Skin of body (tissue), 3 donors: ENCODE results near the gene C12orf50. TPM values are rescaled to one million over a fixed set of nuclear protein-coding genes. Genes with fewer than 3 reads are reported as not detected.
"Not testable (repeated sequence)": the region's sequence is repeated elsewhere in the genome, so short reads cannot be mapped to it uniquely, and the experiment has no call there.

Experiments used
- DNase-seq: peaks from one replicate; lab custom pipeline; 2025; lab: John Stamatoyannopoulos, UW
- small RNA-seq: library from RNA; depleted of rRNA; stranded (forward); fragments of <200 nt; gene quantifications from one replicate; pipeline ENCODE3, GENCODE V24; 2014; ENCODE audit warnings: low replicate concordance
- total RNA-seq: library from RNA; depleted of rRNA; stranded (reverse); fragments of >200 nt; gene quantifications from one replicate; pipeline ENCODE4 v1.2.3, GENCODE V29; 2014

C12orf50 gene
- total RNA-seq, 1 donor from 2014 or later: not detected

GRCh38 chr12:87988534-87988933 is 40.7 kb downstream of the C12orf50 start:
- DNase-seq: no peak

DNA sequence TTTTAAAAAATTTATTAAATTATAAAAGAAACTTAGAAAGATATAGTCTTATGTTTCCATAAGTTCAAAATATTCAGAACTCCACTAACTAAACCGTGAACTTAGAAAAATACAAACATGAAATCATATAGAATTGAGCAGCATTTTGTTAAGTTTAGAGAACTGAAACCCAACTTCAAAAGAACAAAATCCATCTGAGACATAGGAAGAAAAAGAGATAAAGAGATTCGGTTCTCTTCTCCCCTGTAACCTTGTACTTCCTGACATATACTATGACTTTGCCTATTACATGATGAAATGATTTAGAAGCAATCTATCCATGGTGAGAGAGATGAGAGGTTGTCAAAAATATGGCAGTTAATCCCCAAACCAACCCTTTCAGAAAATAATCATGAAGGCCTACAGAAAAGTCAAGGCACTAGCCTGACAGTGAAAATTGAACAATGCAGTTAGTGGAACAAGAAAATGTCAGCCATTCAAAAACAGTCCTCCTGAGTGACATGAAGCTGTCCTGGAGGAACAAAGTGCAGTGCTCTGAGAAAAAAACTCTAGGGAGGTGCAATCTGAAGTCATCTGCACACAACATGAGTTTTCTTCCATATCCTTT is 44.0 kb downstream of the C12orf50 start:
- no peak for DNase-seq

GRCh38 chr12:87982208-87982607 is 47.0 kb downstream of the C12orf50 start:
- no peak for DNase-seq

DNA sequence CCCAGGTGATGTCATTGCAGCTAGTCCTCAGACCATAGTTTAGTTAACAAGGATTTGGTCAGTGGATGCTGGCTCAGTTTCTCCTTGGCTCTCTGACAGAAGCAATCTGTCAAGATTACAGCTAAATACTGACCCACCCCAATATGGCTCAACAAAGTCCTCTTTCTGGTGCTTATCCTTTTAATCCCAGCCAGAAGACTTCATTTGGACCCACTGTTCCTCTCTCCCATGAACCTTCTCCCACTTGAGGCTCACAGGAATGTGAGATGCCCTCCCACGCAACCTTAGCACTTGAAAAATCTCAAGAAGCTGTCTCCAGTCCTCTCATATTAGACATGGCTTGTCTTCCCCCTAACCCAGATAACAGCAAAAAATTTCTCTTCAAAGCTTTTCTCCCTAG is 47.7 kb downstream of the C12orf50 start:
- no peak for DNase-seq

GRCh38 chr12:87975879-87976278 is 53.3 kb downstream of the C12orf50 start:
- no peak for DNase-seq

DNA sequence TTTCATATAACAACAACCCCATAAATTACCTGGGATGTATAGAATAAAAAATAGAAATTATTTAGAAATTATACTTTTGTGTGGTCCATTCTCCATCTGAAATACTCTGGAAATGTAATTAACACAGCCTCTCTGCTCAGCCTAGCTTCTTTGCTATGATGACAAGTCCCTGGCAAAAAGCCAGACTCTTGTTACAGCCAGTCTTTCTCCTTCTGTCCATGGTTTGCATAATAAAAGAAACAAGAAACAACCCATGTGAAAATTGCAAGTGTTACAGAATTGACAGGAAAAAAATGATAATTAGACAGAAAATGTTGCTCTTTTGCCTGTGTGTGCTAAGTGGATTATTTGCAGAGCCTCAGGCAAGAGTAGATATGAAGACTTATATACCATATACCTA is 61.3 kb downstream of the C12orf50 start:
- no peak for DNase-seq

GRCh38 chr12:87960566-87960965 is 68.6 kb downstream of the C12orf50 start:
- no peak for DNase-seq

DNA sequence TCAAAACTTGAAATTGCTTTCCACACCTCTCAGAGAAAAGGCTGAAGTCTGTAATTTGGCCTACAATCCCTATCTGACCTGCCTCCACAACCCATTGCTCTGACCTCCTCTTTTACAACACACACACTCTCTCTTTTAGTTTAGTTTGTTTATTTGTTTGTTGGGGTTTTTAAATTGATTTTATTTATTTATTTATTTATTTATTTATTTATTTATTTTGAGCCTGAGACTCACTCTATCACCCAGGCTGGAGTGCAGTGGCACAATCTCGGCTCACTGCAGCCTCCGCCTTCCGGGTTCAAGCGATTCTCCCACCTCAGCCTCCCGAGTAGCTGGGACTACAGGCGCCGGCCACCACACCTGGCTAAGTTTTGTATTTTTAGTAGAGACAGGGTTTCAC is 75.2 kb downstream of the C12orf50 start:
- DNase-seq: not testable (repeated sequence)

DNA sequence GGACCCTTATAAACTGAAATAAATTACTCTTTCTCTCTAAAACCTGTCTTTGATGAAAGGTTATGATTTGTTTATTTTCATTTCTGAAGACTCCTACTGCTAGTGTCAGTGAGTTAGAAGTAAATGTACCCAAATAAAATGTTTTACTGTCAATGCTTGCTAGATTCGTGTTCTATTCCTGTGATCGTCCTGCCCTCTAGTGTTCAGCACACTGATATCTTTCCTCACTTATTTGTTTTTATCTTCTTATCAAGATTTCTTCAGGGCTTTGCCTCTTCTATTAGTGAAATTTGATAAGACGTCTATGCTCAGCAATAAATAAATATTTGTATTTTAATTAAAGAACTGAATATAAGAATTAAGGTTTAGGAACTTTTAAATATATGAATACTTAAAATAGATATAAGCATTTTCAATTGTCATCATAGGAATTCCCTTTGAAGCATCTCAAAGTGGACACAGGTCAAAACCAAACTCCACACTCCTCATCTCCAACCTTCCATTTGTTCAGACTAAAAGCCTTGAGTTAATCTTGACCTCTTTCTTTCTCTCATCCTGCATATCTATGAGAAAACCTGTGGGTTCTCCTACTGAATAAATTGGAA is 75.8 kb downstream of the C12orf50 start:
- peak; percentile 30 for DNase-seq

DNA sequence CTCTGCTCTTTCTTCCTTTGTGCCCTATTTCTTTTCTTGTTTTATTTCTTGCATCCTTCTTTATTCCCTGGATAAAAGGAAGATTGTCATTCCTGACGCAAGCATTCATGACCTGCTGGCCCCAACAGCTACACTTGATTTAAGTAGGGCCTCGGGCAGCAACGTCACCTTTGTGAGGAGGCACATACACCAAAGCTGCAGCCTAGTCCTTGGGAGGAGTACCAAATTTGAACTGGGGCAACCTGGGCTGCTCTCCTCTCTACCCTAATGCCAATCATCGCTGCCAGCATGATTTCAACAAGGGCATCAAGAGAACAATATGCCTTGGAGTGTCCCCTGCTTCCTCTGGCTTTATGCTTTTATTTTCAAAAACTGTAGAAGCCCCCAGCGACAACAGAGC is 76.4 kb downstream of the C12orf50 start:
- DNase-seq: no peak

GRCh38 chr12:87952223-87952622 is 77.0 kb downstream of the C12orf50 start:
- no peak for DNase-seq

DNA sequence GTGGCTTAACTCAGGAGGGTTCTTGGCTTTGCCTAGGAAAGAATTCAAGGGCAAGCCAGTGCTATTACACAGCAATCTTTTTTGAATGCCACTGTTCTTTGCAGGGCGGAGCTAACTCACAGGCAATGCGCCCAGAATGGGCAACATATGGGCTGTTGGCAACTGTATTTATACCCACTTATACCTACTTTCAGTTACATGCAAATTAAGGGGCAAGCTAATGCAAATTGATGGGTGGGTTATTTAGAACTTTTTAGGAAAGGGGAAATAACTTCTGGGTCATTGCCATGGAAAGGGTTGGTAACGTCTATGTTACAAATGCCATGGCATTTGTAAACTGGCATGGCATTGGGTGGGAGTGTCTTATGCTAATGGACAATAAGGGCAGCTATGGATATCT is 85.4 kb downstream of the C12orf50 start:
- no peak for DNase-seq

GRCh38 chr12:87943023-87943422 is 86.2 kb downstream of the C12orf50 start:
- DNase-seq: no peak

DNA sequence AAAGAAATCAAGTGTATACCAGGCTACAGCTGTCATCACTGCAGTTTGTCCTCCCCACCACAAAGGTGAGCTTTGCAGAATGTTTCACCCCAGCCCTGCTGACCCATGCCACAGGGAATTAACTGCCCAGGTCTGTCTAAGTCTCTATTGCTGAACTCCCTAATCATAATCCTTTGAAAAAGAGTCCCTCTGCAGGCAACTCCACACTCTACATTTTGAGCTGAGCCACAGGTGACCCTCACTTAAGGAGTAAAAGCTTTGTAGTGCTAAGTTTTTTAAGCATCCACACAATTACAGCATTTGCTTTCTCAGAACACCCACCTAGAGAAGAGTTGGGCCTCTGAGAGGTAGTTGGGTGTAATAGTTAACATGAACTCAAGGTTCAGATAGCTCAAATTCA is 90.0 kb downstream of the C12orf50 start:
- DNase-seq: no peak

DNA sequence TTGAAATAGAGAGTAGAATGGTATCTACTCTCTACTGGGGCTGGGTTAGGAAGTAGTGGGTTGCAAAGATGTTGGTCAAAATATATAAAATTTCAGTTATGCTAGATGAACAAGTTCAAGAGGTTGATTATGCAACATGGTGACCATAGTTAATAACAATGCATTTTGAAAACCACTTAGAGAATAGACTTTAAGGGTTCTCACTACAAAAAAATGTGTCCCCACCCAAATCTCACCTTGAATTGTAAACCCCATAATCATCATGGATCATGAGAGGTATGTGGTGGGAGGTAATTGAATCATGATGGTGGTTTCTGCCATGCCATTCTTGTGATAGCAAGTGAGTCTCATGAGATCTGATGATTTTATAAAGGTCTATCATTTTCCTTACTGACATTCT is 94.0 kb downstream of the C12orf50 start:
- no peak for DNase-seq

DNA sequence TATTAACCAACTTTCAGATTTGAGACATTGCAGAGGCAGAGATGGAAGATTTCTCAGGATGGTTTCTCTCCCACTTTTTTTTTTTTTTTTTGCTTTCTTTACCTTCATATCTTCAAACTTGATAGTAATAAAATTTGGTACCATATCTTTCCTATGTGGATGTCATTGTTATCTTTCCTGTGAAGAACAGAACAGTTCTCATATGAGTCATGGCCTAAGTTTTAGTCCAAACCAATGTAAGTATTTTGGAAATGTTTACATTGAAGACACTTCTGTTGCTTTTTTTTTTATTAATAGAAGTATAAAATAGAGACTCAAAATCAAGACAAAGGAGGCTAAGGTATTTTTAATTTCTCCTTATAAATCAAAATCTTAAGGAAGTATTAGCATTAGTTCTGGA is 95.2 kb downstream of the C12orf50 start:
- no peak for DNase-seq

DNA sequence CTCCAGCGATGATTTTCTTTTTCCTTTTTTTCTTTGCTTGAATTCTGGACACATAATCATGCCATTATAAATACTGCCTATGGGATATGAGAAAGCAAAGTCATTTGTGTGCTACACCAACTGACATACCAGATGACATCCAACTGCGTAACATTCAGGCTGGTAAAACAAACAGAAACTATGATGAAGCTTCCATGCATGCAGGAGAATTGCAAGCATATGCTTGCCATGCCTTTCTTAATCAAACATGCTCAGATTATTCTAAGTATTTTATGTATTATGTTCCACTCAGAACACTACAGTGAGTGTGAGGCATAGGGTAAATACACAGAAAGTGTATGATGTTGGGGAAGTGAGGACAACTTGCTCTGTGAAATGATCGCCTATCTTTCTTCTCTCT is 97.4 kb downstream of the C12orf50 start:
- no peak for DNase-seq

DNA sequence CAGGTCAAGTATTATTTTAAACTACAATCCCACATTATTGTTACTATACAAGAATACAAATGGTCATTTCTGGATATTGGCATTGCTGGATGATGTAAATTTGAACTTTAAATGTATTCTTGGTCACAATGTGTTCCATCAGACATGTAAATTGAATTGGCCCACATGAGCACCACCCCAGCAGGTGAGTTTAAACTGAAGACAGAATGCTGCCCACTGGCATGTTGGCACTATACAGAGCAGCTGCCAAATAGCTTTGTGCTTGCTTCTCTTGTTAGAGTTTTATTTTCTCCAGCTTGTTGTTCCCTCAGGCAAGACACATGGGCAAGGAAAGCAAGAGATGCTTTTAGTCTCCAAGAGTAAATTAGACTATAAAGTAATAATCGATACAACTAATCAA is 98.6 kb downstream of the C12orf50 start:
- DNase-seq: no peak

Small RNA genes lying within 50 kb of the gene (small RNA-seq; reads per million reads assigned to genes)
- not detected for gene RNA5SP364

Other genes with a start within 250 kb of the C12orf50 start
- 19.3 TPM for gene CEP290, start 112.7 kb upstream of the C12orf50 start, total RNA-seq
- gene TMTC3, start 112.9 kb upstream of the C12orf50 start, total RNA-seq: 38.0 TPM